Measurements from ENCODE around the gene AGAP2.
"Not testable (repeated sequence)": the region's sequence is repeated elsewhere in the genome, so short reads cannot be mapped to it uniquely, and the experiment has no call there.

Gene AGAP2

GRCh38 chr12:57720606-57721595, 17.6 kb downstream of the AGAP2 start:
- DNase-seq: no peak

GRCh38 chr12:57719777-57720605, 18.6 kb downstream of the AGAP2 start:
- no peak for DNase-seq

- DNase-seq: no peak
These were observed 19.7 kb downstream of the AGAP2 start for GRCh38 chr12:57718641-57719528.

GRCh38 chr12:57717846-57718640, 20.5 kb downstream of the AGAP2 start:
- no peak for DNase-seq

GRCh38 chr12:57717131-57717530, 21.4 kb downstream of the AGAP2 start:
- DNase-seq: no peak

- no peak for DNase-seq
These were observed 22.2 kb downstream of the AGAP2 start for GRCh38 chr12:57716305-57716704.

- DNase-seq: no peak
These were observed 22.8 kb downstream of the AGAP2 start for GRCh38 chr12:57715786-57716185.

GRCh38 chr12:57715036-57715748, 23.4 kb downstream of the AGAP2 start:
- not testable (repeated sequence) for DNase-seq

GRCh38 chr12:57713209-57713608, 25.3 kb downstream of the AGAP2 start:
- no peak for DNase-seq

GRCh38 chr12:57712701-57713100, 25.8 kb downstream of the AGAP2 start:
- no peak for DNase-seq

- no peak for DNase-seq
These were observed 30.2 kb downstream of the AGAP2 start for GRCh38 chr12:57708296-57708695.

GRCh38 chr12:57707250-57707649, 31.3 kb downstream of the AGAP2 start:
- DNase-seq: no peak

GRCh38 chr12:57700317-57700716, 38.2 kb downstream of the AGAP2 start:
- no peak for DNase-seq

- no peak for DNase-seq
These were observed 40.1 kb downstream of the AGAP2 start for GRCh38 chr12:57698414-57698813.

- DNase-seq: no peak
These were observed 41.5 kb downstream of the AGAP2 start for GRCh38 chr12:57697076-57697475.

GRCh38 chr12:57695770-57696432, 42.6 kb downstream of the AGAP2 start:
- DNase-seq: no peak

GRCh38 chr12:57694459-57695019, 44.0 kb downstream of the AGAP2 start:
- DNase-seq: no peak

- peak; percentile 96 for DNase-seq
These were observed 44.7 kb downstream of the AGAP2 start, which contains the start of gene OS9 for GRCh38 chr12:57693659-57694458. OS9 (plus strand) TSS chr12:57694132; CDS start chr12:57694162, 30 bp downstream.

- DNase-seq: no peak
These were observed 45.3 kb downstream of the AGAP2 start for GRCh38 chr12:57693317-57693658.

Measured in effector CD4-positive, alpha-beta T cell (primary cell).